HG03565 (cell line): ENCODE results near the gene DNAH8.
"Not testable (repeated sequence)": the region's sequence is repeated elsewhere in the genome, so short reads cannot be mapped to it uniquely, and the experiment has no call there.

Experiments used
- ATAC-seq: cut with Tn5 transposase; IDR thresholded peaks from one replicate; pipeline ENCODE4 v1.9.1; 2021; ENCODE audit warnings: mild to moderate bottlenecking, moderate library complexity; ENCODE audit not compliant: unreplicated experiment

DNAH8 gene

DNA sequence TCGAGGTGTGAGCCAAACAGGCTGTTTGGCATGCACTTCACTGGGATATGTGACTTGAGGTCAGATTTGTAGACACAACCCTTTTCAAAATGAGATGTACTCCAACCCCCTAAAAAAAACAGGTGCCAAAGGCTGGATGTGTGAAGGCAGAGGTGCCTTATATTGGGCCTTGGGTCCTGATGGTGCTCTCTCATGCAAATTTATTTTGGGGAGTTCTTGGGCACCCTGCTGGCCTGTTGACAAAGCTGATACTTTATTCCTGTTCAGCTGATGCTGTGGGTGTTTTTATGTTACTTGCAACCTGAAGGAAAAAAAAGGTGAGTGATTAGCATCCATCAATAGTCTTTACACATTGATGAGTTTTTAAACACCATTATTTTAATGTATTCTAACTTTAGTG, 121.5 kb downstream of the DNAH8 start:
- no peak for ATAC-seq

DNA sequence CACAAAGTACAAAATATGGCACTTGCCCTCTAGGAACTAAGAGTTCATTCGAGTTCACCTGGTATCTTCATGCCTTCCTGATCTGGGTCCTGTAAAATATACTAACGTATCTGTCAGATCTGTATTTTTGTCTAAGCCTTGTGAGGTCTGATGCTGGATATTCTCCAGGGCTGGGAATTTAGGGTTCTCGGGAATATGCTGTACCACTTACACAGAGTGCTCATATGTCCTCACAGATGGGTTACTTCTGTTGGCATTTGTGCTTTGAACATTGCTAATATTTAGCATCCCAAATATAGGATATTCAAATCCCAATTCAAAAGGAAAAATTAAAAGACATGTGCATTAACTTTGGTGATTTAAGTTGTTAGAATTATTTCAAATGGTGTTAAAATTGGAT, 122.0 kb downstream of the DNAH8 start:
- ATAC-seq: no peak

- ATAC-seq: no peak
Measured at GRCh38 chr6:38843798-38844197, 128.7 kb downstream of the DNAH8 start.

GRCh38 chr6:38845931-38846330, 130.8 kb downstream of the DNAH8 start:
- no peak for ATAC-seq

DNA sequence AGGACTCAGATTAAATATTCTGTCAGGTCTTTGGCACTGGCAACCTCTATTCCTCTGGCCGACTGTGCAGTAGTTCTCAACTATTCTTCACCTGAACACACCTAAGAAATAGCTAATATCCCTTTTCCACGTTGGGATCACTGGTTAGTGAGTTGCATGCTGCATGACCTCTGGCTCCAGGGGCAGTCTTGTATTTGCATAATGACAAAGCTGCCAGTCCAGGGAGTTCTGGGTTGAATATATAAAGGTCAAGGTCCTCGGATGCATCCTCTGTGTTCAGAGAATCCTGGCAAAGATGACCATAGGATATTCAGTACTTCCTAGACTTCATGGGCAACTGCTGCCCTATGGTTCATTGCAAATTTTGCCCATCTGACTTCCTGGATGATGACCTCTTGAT, 131.2 kb downstream of the DNAH8 start:
- ATAC-seq: no peak

DNA sequence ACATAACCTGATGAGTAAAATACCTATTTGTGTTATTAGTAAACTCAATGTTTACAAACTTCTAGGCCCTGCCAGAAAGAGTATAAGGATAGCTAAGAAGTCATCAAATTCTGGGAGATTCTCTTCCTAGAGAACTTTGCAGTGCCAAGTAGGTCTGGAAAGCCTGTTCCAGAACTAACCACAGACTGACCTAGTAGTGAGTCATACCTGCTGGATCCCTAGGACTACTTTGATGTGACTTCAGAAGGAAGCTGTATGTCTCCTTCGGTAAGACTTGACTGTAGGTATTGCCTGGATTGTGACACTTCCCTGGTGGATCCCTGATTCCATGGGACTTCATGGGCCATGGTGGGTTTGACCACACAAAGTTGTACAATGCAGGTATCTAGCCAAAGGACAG, 131.7 kb downstream of the DNAH8 start:
- ATAC-seq: no peak

DNA sequence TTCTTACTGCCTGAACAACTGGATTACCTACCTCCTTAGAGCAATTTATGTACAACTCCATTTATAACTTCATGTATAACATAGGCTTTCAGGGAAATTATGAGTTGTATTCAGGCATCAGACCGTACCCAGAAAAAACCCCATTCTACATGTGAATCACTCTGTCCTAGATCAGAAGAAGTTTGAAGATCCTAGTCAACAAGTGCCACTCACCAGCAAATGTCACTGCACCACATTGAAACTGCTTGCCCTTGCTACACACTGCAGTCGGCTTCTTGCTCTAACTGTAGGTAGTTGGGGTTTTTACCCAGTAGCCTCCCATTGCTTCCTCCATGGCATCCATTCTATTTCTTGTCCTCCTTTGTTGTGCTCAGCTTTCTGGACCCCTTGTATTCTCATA, 132.4 kb downstream of the DNAH8 start:
- no peak for ATAC-seq

DNA sequence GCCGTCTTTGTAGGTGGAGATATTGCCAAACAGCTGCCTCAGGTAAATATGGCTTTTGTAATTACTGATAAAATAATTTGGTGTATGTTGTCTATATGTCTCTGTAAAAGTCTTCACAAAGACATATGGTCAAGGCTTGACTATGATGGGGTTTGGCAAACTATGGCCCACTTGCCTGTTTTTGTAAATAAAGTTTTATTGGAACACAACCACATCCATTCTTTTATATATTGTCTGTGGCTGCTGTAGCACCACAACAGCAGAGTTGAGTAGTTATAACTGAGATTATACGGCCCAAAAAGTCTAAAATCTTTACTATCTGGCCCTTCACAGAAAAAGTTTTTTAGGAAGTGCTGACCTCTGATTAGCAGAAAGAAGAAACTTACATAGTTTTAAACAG, 133.6 kb downstream of the DNAH8 start:
- no peak for ATAC-seq

GRCh38 chr6:38852215-38852614, 137.1 kb downstream of the DNAH8 start:
- no peak for ATAC-seq

GRCh38 chr6:38853236-38853635, 138.1 kb downstream of the DNAH8 start:
- no peak for ATAC-seq

DNA sequence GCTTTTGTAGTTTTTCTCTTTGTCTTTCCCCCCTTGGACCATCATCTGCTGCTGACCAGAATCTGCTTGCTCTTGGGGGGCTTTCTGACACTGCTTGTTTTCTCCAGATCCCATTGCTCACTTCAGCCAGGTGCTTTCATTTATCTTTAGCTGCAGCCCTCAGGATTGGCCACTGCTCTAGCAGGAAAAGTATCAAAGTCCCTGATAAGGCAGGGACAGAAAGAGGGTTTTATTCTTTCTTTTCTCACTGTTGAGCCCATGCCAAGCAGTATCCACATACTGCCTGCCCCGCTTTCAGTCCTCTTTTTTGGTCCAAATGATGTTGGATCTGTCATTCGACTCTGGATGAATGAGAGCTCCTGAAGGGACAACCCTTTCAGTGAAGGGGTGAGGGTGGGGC, 141.4 kb downstream of the DNAH8 start:
- ATAC-seq: no peak

- ATAC-seq: no peak
Measured at GRCh38 chr6:38857815-38858214, 142.7 kb downstream of the DNAH8 start.

GRCh38 chr6:38860041-38860440, 144.9 kb downstream of the DNAH8 start:
- no peak for ATAC-seq

DNA sequence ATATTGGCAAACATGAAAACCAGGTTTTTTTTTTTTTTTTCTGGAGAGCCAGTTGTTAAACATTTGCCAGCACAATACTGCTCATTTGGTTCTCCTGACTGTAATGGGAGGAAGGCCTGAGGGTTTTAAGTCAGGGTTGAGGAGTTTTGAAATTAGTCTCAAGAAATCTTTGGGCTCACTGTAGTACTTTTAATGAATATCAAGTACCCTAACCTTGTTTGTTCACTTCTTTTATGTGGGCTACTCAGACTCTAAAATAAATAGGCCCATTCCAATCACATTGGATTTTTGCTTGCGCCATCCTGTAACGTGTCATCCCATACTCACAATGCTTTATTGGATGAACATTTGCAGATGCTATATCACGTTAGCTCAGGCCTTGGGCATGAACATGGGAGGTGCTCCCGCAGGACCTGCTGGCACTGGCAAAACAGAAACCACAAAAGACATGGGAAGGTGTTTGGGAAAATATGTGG, 146.9 kb downstream of the DNAH8 start:
- ATAC-seq: no peak

GRCh38 chr6:38865521-38866174, 150.5 kb downstream of the DNAH8 start:
- no peak for ATAC-seq

DNA sequence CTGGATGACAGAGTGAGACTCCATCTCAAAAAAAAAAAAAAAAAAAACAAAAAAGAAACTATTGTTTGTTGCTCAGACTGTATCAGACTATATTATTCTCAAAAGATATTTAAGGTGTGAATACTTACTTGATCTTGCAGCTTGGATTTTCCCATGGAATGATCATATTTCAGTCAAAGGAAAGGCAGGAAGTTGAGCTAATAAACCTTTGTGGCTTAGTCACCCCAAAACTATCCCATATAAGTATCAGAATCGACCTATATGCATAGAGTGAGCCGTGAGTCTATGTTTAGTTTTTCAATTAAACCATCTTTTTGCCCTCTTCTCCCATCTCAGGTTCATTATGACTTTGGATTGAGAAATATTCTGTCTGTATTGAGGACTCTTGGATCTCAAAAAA, 152.6 kb downstream of the DNAH8 start:
- ATAC-seq: no peak

DNA sequence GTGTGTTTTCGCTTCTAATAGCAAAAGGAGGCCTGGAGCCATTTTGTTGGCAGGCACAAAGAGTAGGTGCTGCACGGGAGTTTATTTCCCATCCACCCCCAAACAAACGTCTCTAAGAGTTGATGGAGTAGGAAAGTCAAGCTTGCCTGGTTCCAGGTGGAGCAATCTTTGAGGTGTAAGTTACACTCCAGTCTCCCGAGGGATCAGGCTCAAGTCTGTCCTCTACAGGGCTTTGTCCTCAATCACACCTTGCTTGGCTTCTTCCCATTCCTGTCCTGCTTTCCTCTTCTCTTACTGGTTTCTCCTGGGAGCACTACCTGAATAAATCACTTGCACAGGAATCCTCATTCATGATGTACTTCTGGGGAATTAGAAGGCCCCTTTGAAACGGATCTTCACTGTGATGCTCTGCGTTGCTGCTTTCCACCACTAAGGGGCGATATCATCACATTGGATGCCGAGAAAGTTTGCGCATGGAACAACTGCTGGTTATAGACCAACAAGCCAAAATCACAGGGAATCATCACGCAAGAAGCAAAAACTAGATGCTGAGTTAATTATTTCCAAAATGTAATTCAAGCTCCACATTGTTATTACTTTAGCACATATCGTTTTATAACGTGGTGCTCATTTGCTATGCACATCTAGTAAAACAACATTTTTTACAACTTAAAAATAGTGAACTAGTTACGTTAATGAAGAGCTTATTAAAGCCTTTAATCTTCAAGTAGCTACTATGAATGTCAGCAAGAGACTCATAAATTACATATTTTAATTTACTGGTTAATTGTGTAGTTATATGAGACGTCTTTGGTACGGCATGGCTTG, 156.8 kb downstream of the DNAH8 start:
- ATAC-seq: no peak

GRCh38 chr6:38873001-38873400, 157.9 kb downstream of the DNAH8 start:
- ATAC-seq: no peak

DNA sequence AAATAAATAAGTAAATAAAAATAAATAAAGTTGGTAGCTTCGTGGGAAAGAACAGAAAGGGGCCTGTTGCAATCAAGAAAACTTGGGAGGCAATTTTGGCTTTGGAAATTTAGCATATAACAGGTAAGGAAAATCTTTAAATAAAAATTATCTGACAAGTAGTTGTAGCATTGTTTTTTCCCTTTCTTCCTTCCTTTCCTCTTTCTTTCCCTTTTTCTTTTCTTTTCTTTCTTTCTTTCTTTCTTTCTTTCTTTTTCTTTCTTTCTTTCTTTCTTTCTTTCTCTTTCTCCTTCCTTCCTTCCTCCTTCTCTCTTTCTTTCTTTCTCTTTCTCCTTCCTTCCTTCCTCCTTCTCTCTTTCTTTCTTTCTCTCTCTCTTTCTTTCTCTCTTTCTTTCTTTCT, 158.7 kb downstream of the DNAH8 start:
- not testable (repeated sequence) for ATAC-seq

DNA sequence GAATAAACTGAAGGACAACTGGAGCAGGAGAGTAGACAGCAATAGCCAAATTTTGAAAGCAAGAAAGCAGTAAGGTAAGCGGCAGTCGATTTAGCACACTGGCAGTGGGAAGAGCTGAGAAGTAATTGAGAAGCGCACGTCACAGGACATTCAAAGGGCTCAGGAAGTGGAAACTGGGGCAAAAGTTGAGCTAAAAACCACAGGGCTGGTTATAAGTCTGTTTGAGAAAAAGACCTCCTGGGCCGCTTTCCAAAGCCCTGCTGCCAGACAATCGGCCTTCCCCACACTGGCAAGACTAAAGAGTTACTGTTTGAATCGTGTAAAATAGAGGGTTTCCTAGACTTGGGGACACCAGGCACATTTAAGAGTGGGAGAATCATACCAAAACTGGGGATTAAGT, 161.4 kb downstream of the DNAH8 start:
- no peak for ATAC-seq

DNA sequence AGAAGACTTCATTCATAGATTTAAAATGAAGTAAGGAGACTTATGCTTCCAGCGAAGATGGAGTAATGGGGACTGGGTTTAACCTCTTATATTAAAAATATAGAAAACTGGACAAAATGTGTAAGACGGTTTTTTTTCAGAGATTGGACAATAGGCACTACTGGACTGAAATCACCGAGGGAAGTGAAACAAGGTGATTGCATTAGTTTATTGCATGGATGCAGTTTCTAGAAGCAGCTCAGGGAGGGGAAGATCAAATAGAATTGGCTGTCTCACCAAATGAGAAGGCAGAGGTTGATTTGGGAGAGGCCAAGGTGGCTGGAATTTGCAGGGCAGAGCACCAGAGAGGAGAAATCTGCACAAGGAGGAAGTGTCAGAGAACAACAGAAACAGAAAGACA, 162.6 kb downstream of the DNAH8 start:
- no peak for ATAC-seq

DNA sequence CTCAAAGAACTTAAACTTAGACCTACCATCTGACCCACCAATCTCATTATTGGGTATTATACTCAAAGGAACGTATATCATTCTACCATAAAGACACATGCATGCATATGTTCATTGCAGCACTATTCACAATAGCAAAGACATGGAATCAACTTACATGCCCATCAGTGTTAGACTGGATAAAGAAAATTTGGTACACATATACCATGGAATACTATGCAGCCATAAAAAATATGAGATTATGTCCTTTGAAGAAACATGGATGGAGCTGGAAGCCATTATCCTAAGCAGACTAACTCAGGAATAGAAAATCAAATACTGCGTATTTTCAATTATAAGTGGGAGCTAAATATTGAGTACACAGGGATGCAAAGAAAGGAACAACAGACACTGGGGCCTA, 167.0 kb downstream of the DNAH8 start:
- no peak for ATAC-seq
